Ishikawa (cell line): ENCODE measurements around the gene UTP15.

Experiments used
- CEBPB ChIP-seq: IDR thresholded peaks from 2 replicates; pipeline ENCODE4 v1.6.1; 2012
- CREB1 ChIP-seq: IDR thresholded peaks from 2 replicates; pipeline ENCODE4 v1.6.1; 2012; ENCODE audit warnings: low read depth
- EGR1 ChIP-seq: IDR thresholded peaks from 2 replicates; pipeline ENCODE4 v1.6.1; 2012
- EP300 ChIP-seq: IDR thresholded peaks from 2 replicates; pipeline ENCODE4 v1.6.1; 2012; ENCODE audit warnings: borderline replicate concordance
- FOXM1 ChIP-seq: IDR thresholded peaks from 2 replicates; pipeline ENCODE4 v1.6.1; 2012; ENCODE audit warnings: low read depth, borderline replicate concordance
- NFIC ChIP-seq: IDR thresholded peaks from 2 replicates; pipeline ENCODE4 v1.6.1; 2012
- RAD21 ChIP-seq: IDR thresholded peaks from 2 replicates; pipeline ENCODE4 v1.6.1; 2012; ENCODE audit warnings: low read depth
- REST ChIP-seq: IDR thresholded peaks from 2 replicates; pipeline ENCODE4 v1.6.1; 2012; ENCODE audit warnings: low read depth, mild to moderate bottlenecking
- TAF1 ChIP-seq: IDR thresholded peaks from 2 replicates; pipeline ENCODE4 v1.6.1; 2012; ENCODE audit warnings: low read depth, mild to moderate bottlenecking
- TCF12 ChIP-seq: IDR thresholded peaks from 2 replicates; pipeline ENCODE4 v1.6.1; 2012; ENCODE audit warnings: low read depth
- TEAD4 ChIP-seq: IDR thresholded peaks from 2 replicates; pipeline ENCODE4 v1.6.1; 2012
- YY1 ChIP-seq: IDR thresholded peaks from 2 replicates; pipeline ENCODE4 v1.6.1; 2012; ENCODE audit warnings: low read depth
- ZBTB7A ChIP-seq: IDR thresholded peaks from 2 replicates; pipeline ENCODE4 v1.6.1; 2012; ENCODE audit warnings: low read depth
- TF ChIP-seq, protein P1 (sequence below): IDR thresholded peaks from 2 replicates; pipeline ENCODE4 v1.6.1; 2012
- TF ChIP-seq, protein P2 (sequence below): IDR thresholded peaks from 2 replicates; pipeline ENCODE4 v1.6.1; 2012

The UTP15 gene

DNA sequence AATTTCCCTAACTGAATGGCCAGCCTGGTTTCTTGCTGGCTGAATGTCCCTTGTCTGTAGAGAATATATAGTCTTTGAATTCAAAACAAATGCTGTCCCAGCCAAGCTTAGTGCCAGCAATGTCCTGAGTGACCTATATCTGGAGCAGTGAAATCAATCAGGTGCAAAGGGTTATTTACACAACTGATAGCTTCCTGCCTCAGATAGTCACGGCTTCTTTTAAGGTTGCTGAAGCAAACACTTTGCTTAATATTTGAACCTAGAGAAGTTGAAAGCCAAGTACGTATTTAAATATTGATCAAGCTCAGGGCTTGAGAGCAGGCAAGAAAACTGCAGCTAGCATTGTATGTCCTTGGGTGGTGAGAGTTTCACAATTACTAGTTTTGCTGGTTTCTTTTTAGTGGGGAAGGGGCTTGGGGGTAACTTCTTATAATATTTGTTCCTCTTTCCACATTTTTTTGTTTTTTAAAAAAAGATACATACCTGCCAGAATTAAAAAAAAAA, 58.4 kb downstream of the UTP15 start:
- no peak for TF ChIP-seq NFIC
- no peak for TF ChIP-seq CEBPB
- TF ChIP-seq EP300: no peak
- TF ChIP-seq RAD21: no peak

GRCh38 chr5:73624888-73625287, 59.3 kb downstream of the UTP15 start:
- TF ChIP-seq RAD21: no peak
- TF ChIP-seq EGR1: no peak
- TF ChIP-seq ZBTB7A: no peak
- TF ChIP-seq, protein P1, sequence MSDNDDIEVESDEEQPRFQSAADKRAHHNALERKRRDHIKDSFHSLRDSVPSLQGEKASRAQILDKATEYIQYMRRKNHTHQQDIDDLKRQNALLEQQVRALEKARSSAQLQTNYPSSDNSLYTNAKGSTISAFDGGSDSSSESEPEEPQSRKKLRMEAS: no peak
- no peak for TF ChIP-seq YY1
- TF ChIP-seq CEBPB: no peak
- no peak for TF ChIP-seq EP300
- no peak for TF ChIP-seq REST
- TF ChIP-seq, protein P2, sequence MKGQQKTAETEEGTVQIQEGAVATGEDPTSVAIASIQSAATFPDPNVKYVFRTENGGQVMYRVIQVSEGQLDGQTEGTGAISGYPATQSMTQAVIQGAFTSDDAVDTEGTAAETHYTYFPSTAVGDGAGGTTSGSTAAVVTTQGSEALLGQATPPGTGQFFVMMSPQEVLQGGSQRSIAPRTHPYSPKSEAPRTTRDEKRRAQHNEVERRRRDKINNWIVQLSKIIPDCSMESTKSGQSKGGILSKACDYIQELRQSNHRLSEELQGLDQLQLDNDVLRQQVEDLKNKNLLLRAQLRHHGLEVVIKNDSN: no peak
- no peak for TF ChIP-seq NFIC
- no peak for TF ChIP-seq TEAD4
- no peak for TF ChIP-seq CREB1
- no peak for TF ChIP-seq TAF1
- TF ChIP-seq TCF12: no peak
- no peak for TF ChIP-seq FOXM1

DNA sequence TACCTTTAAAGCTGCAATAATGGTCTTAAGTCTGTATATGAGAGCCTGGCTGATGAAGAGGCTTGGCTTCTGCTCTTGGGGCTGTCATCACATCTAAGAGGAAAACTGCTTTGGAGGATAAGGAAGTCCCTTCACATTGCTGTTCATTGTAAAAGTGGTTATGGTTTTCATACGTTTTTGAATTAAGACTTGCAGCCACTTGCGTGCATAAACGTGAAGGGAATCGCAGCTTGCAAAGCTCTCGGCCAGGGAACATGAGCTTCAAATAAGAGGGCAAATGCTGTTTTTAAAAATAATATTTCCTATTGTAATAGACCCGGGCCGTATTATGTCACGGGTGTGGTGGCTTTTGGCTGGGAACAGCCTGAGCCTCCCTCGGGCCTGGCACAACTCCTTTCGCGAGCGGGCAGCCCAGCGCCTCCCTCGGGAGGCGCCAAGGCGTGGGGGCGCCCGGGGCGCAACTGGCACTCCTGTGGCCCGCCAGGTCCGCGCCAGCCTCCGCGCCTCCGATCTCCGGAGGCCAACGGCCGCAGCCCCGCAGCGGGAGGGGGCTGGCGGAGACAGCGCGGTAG, 59.9 kb downstream of the UTP15 start:
- TF ChIP-seq TCF12: 0 out of 2 replicates have a peak, but pooled peaks have one; percentile 17
- TF ChIP-seq, protein P1: no peak

- TF ChIP-seq ZBTB7A: 0 out of 2 replicates have a peak, but pooled peaks have one; percentile 10
- TF ChIP-seq RAD21: no peak
- TF ChIP-seq, protein P1: peak; percentile 10
- TF ChIP-seq, protein P2: peak; percentile 66; the same call in 1 of the 2 replicates
- 0 out of 2 replicates have a peak, but pooled peaks have one; percentile 10 for TF ChIP-seq TCF12
Observed at GRCh38 chr5:73625944-73626811, 60.6 kb downstream of the UTP15 start, which contains the start of gene ARHGEF28. Gene ARHGEF28 (plus strand): TSS chr5:73626196. CDS start chr5:73684852, 58,656 bp downstream.

- TF ChIP-seq, protein P2: no peak
- TF ChIP-seq ZBTB7A: no peak
- TF ChIP-seq, protein P1: no peak
- no peak for TF ChIP-seq EP300
- no peak for TF ChIP-seq YY1
- no peak for TF ChIP-seq TCF12
- TF ChIP-seq EGR1: no peak
- no peak for TF ChIP-seq CEBPB
- no peak for TF ChIP-seq RAD21
- no peak for TF ChIP-seq CREB1
- TF ChIP-seq TAF1: no peak
- no peak for TF ChIP-seq NFIC
Observed at GRCh38 chr5:73626814-73627313, 61.3 kb downstream of the UTP15 start.

DNA sequence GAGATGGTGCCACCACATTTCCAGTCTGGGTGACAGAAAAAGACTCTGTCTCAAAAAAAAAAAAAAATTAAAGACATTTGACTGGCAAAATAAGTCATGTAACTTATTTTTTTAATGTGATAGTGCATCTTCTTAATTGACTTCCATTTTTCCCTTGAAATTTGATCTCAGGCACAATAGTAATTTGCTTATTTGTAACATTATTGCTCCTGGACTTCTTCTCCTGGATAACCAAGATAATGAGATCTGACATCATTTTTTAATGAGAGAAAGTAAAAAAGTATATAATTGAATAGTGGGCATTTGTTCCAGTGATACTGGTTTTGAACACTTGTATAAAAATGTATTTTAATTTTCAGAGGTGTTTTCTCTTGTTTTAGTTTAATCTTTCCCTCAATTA, 63.9 kb downstream of the UTP15 start:
- TF ChIP-seq, protein P1: no peak
- TF ChIP-seq, protein P2: no peak
